Measurements from ENCODE around the gene DNAJC4. TPM values are rescaled to one million over a fixed set of nuclear protein-coding genes. Genes with fewer than 3 reads are reported as not detected.

DNAJC4 gene
- total RNA-seq, 1 experiment from 2014 or later = 24.2 TPM

GRCh38 chr11:64256300-64256699, 26.0 kb downstream of the DNAJC4 start:
- Histone ChIP-seq H3K27me3 (ENCODE audit: insufficient read depth, low read length) (no peaks in the 10 kb centered on the region), H2BK5ac (ENCODE audit: insufficient read length, low read length) (no peak overlapping the region), H3K56ac (ENCODE audit: insufficient read length, low read depth, low read length) (no peak overlapping the region), H3K79me1 (ENCODE audit: insufficient read depth, low read depth, low read length, poor library complexity, severe bottlenecking) (peaks cover 3% of the 10 kb centered on the region), H3K23ac (ENCODE audit: insufficient read length, low read depth, low read length) (no peak overlapping the region), H3K4me2 (ENCODE audit: insufficient read depth, insufficient read length, low read length) (no peak overlapping the region), H2BK20ac (ENCODE audit: low read depth, low read length, poor library complexity, severe bottlenecking) (no peak overlapping the region), H3K9me3 (ENCODE audit: control insufficient read depth, low read depth, low read length) (no peaks in the 10 kb centered on the region), H3K4ac (ENCODE audit: low read depth, low read length) (no peak overlapping the region), H3K9ac (ENCODE audit: extremely low read depth, insufficient read length, low read length) (no peak overlapping the region), H4K5ac (ENCODE audit: insufficient read length, low read depth, low read length) (no peak overlapping the region), H2BK12ac (ENCODE audit: insufficient read length, low read depth, low read length) (no peak overlapping the region), H2AK5ac (ENCODE audit: insufficient read length, low read length) (no peak overlapping the region), H4K20me1 (ENCODE audit: control insufficient read depth, insufficient read depth, insufficient read length) (no peaks in the 10 kb centered on the region), H4K91ac (ENCODE audit: insufficient read length, low read depth, low read length) (no peak overlapping the region), H3K23me2 (ENCODE audit: insufficient read length, low read depth, low read length, poor library complexity, severe bottlenecking) (peaks cover 8% of the 10 kb centered on the region), H3K79me2 (ENCODE audit: insufficient read depth, low read length) (no peaks in the 10 kb centered on the region; the same call in 1 of the 2 replicates), H4K8ac (replicated peaks; ENCODE audit: insufficient read length, low read depth, low read length) (no peak overlapping the region), H3K4me1 (ENCODE audit: insufficient read depth, low read length) (no peaks in the 10 kb centered on the region), H3T11ph (ENCODE audit: low read length) (no peak overlapping the region), H3K27ac (ENCODE audit: insufficient read length, low read depth, low read length) (no peak overlapping the region), H3K18ac (ENCODE audit: insufficient read length, low read depth, low read length) (no peak overlapping the region), H2BK15ac (ENCODE audit: low read depth, low read length) (no peak overlapping the region), H2BK120ac (ENCODE audit: low read depth, low read length, poor library complexity, severe bottlenecking) (no peak overlapping the region), H3K14ac (ENCODE audit: insufficient read depth, low read length) (no peak overlapping the region), H2AFZ (ENCODE audit: low read length) (no peak overlapping the region)
- H3K9me3 Mint-ChIP-seq = no peaks in the 10 kb centered on the region
- no peak for DNase-seq
- H3K27ac Mint-ChIP-seq = peak overlapping the region in 1 of 3 experiments; percentile 59; a peak in 1 of 7 replicates
- WGBS (ENCODE audit: extremely low coverage, insufficient read length, low lambda C conversion rate) = no CpG with 5 or more reads among the region's 15 CpGs
- peaks cover 39 to 69% (median 54%) of the 10 kb centered on the region in 3 experiments; a peak in 6 of 7 replicates for H3K36me3 Mint-ChIP-seq (ENCODE audit: insufficient read depth in 1 of 3, low read depth in 3 of 3)
- no peak for TF ChIP-seq CTCF (conservative IDR thresholded peaks at IDR 0.05)
- H3K4me3 Mint-ChIP-seq = no peak overlapping the region
- no peaks in the 10 kb centered on the region for H3K27me3 Mint-ChIP-seq (ENCODE audit: low read depth)
- peaks cover 6 to 14% of the 10 kb centered on the region in 2 experiments for H3K4me1 Mint-ChIP-seq

Measured in H9 (cell line).